ENCODE results near the gene TBC1D24.

Gene TBC1D24

DNA sequence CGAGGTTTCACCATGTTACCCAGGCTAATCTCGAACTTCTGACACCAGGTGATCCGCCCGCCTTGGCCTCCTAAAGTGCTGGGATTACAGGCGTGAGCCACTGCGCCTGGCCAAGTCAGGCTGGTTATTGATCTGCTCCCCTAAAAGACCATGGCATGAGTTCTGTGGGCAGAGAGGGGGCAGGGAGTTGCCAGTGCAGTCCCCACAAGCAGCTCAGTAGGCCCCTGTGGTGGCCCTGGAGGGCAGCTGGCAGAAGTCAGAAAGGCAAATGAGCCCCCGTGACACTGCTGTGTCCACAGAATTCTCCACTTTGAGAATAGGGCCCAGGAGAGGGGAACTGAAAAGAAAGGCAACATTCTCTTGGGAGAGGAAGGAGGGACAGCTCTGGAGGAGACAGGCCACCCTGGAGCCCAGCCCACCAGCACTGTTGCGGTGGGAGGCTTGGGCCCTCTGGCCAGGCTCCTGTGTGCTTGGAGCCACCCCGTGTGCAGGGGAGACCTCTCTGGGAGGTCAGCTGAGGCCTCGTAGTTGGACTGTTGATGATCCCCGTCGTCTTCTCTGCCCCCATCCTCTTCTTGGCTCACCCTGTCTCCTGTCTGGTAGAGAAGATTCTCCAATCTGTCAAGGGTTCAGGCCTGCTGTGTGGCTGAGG is 43.2 kb downstream of the TBC1D24 start:
- DNase-seq (ENCODE audit: low read depth) = no peak

DNA sequence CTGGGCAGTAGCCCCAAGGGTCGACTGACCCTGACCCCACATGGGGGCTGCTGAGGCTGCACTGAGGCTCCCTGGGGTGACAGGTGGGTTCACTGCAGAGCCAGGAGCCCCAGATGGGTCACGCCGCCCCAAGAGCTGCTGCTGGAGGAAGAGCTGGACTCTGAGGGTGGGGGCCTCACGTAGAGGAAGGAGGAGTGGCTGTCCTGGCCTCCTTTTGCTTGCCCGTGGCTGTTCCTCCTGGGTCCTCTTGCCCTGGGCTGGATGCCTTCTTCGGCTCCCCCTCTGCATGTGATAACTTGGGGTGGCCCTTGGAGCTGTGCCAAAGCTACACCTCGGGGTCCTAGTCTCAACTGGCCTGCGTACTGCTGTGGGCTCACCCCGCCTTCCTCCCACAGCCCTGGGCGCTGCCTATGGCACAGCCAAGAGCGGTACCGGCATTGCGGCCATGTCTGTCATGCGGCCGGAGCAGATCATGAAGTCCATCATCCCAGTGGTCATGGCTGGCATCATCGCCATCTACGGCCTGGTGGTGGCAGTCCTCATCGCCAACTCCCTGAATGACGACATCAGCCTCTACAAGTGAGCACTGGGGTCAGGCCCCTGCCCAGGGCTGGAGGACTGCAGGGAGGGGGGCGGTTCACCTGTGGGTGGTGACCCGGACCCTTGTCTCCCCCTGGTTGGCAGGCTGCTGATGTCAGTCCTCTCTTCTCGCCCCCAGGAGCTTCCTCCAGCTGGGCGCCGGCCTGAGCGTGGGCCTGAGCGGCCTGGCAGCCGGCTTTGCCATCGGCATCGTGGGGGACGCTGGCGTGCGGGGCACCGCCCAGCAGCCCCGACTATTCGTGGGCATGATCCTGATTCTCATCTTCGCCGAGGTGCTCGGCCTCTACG is 44.1 kb downstream of the TBC1D24 start:
- DNase-seq (ENCODE audit: low read depth) = no peak

GRCh38 chr16:2519711-2520080 is 44.8 kb downstream of the TBC1D24 start:
- no peak for DNase-seq (ENCODE audit: low read depth)

GRCh38 chr16:2520097-2520783 is 45.3 kb downstream of the TBC1D24 start, which contains the start of gene AMDHD2:
AMDHD2 (plus strand) TSS chr16:2520371; CDS start chr16:2520459, 88 bp downstream.
- DNase-seq (ENCODE audit: low read depth) = peak; percentile 92

- no peak for DNase-seq (ENCODE audit: low read depth)
Observed at GRCh38 chr16:2520784-2521531, 46.0 kb downstream of the TBC1D24 start.

- no peak for DNase-seq (ENCODE audit: low read depth)
Observed at GRCh38 chr16:2523801-2524231, 48.9 kb downstream of the TBC1D24 start.

- DNase-seq (ENCODE audit: low read depth) = no peak
Observed at GRCh38 chr16:2524339-2524938, 49.5 kb downstream of the TBC1D24 start.

DNA sequence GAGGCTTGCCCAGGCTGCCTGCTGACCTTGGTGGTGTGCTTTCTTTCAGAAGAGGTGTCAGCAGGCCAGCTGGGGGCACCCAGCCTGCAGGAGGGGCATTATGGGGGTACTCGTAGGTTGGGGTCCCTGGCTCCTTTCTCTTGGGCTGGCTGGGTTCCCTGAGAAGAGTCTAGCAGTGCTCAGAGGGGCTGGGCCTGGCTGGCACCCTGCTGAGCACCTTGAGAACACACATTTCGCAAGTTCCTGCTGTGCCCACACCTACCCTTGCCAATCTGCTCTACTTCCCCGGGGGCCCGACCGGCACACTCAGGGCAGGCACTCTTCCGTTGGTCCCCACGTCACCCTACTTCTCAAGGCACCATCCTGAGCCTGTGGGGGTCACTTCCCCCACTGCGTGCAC is 51.2 kb downstream of the TBC1D24 start:
- no peak for DNase-seq (ENCODE audit: low read depth)

DNA sequence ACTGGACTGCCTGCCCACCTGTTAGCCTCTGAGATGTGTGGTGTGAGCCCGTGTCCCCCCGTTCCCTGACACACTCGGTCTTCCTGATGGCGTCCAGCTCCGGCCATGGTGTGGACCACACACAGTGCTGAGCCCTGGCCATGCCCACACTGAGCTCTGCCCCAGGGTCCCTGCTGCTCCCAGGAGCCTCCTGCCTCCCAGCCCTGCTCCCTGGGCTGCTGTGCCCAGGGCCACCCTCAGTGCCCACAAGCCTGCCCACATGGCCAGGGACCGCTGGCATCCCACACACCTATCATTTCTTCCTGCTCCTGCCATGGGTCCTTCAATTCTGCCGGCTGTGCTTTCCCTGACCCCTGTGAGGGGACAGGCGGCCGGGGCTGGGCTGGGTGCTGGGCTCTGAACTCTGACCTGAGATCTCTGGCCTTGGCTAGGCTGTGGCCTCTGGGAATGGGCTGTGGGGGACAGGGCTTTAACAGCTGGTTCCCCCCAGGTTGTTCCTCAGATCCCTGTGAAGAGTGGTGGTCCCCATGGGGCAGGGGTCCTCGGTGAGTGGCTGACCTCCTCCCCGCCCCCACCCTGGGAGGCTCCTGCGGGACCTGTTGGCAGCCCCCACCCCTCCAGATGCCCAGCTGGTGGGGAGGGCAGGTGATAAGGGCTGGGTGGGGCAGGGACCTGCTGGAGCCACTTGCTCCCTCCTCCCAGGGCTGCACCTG is 52.3 kb downstream of the TBC1D24 start:
- no peak for DNase-seq (ENCODE audit: low read depth)

DNA sequence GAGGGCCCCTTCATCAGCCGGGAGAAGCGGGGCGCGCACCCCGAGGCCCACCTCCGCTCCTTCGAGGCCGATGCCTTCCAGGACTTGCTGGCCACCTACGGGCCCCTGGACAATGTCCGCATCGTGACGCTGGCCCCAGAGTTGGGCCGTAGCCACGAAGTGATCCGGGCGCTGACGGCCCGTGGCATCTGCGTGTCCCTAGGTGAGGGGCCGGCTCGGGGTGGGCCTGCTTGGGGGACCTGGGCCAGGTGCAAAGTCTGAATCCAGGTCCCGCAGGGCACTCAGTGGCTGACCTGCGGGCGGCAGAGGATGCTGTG is 52.8 kb downstream of the TBC1D24 start:
- no peak for DNase-seq (ENCODE audit: low read depth)

GRCh38 chr16:2528161-2529060 is 53.5 kb downstream of the TBC1D24 start:
- DNase-seq (ENCODE audit: low read depth) = no peak

DNA sequence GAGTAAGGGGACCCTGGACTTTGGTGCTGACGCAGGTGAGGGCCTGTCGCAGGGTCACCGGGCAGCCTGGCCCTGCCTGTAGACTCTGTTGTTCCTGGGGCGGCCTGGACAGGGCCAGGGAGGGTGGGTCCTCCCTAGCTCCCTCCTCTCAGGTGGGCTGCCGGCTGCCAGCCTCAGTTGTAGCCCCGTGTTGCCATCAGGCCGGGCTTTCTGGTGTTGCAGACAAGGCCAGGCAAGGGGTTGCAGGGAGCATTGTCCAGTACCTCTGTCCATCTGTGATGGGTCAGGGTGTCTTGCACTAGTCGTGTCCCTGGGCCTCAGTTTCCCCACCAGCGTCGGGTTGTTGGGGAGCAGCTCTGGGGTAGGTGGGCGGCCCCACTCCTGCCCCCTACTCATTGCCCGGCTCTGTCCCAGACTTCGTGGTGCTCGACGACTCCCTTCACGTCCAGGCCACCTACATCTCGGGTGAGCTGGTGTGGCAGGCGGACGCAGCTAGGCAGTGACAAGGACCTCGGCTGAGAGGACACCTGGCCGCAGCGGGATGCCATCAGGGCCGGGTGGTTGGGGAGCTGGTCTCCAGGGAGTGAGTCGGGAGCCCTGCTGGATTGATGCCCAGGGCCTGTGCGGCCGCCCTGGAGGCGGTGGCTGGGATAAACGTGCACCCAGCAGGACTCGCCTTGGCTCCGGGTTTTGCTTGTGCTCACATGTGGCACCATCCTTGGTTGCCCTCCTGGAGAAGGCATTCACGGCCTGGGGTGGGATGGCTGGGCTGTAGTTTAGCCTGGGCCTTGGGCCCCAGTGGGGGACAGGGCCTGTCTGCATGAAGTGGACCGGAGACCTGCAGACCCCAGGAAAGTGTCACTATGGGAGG is 54.4 kb downstream of the TBC1D24 start:
- no peak for DNase-seq (ENCODE audit: low read depth)

GRCh38 chr16:2529961-2530628 is 55.2 kb downstream of the TBC1D24 start:
- DNase-seq (ENCODE audit: low read depth) = no peak

DNA sequence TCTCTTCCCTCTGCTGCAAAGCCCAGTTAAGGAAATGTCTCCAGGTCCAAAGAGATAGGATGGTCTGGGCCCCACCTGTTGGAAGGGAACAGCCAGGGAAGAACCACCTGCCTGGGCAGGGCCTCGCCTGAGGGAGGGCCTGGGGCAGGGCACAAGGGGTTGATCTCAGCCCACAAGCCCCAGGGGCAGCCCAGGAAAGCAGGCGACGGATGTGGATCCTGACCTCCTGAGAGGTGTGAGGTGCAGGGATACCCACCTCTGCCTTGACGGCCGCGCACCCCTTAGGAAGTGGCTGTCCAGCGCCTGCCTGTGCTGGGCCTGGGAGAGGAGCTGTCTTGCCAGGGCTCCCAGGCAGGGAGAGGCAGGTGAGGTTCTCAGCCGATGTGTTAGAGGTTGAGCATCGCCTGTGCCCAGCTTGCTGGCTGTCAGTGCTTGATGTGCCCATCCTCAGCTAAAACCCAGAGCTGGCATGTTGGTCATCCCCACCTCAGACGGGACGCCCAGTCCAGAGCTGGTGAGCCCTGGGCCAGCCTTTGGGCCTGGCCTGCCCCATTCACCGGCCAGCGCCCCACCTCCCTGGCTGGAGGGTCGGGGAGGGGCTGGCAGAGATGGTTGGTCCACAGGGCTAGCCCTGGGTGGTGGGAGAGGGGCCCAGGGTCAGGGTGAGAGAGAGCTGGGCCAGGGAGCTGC is 55.8 kb downstream of the TBC1D24 start:
- DNase-seq (ENCODE audit: low read depth) = no peak

DNA sequence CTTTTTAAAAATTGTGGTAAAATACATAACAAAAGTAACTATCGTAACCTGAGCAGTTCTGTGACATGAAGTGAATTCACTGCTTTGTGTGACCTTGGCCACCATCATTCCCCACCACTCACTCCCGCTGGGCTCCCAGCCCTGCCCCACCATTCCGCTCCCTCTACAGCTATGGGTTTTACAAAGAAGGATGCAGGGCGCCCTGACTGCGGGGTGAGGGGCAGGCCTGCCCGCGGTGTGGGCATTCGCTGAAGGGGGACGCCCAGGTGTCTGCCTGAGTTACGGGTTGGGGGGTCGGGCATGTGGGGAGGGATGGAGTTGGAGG is 56.4 kb downstream of the TBC1D24 start, which contains the start of gene CEMP1:
CEMP1 (minus strand) TSS at position 38 of the 325 bp plus-strand sequence. CDS start 335 bp downstream, outside the sequence.
- no peak for DNase-seq (ENCODE audit: low read depth)

GRCh38 chr16:2531696-2532493 is 57.0 kb downstream of the TBC1D24 start:
- DNase-seq (ENCODE audit: low read depth) = peak; percentile 97
